ENCODE results near the gene ZDHHC11B.

Gene ZDHHC11B

DNA sequence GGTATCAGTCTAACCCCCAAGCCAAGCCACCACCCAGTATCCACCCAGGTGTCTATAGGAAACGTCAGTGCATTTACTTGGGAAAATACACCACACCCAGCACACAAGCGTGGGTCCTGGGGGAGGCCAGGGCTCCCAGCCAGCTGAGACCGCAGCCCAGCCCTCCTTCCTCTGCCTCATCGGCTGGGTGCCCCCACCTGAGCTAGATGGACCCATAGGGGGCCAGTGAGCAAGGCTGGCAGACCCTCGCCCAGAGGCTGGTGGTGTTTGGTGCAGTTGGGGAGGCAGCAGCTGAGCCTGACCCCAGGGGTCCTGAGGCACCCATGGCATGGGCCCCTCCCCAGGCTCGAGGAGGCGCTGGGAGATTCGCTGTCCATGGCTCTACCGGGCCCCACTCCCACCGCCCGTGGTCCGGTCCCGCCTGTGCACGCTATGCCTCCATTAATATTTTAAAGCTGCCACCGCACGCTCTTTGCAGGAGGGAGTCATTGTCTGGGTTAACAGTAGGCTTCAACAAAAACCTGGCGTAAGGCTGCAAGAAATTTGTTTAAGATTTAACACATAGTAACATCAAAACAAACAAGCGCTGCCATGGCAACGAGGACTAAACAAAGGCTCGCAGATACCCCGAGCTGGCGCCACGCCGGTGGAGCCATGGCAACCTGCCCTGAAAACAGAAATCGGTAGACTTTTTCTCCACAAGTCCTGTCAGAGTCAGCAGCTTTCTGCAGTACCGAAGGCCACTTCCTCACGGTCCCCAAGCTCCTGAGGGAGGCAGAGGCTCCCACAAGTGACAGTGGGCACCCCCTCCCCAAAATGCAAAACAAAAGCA is 112.0 kb downstream of the ZDHHC11B start (continued):
- TF ChIP-seq, protein P1, sequence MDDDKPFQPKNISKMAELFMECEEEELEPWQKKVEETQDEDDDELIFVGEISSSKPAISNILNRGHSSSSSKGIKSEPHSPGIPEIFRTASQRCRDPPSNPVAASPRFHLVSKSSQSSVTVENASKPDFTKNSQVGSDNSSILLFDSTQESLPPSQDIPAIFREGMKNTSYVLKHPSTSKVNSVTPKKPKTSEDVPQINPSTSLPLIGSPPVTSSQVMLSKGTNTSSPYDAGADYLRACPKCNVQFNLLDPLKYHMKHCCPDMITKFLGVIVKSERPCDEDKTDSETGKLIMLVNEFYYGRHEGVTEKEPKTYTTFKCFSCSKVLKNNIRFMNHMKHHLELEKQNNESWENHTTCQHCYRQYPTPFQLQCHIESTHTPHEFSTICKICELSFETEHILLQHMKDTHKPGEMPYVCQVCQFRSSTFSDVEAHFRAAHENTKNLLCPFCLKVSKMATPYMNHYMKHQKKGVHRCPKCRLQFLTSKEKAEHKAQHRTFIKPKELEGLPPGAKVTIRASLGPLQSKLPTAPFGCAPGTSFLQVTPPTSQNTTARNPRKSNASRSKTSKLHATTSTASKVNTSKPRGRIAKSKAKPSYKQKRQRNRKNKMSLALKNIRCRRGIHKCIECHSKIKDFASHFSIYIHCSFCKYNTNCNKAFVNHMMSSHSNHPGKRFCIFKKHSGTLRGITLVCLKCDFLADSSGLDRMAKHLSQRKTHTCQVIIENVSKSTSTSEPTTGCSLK (tag by site-specific recombination; IDR thresholded peaks at IDR 0.05): no peak
- TF ChIP-seq ZNF2 (tag by site-specific recombination; IDR thresholded peaks at IDR 0.05) (peak; percentile 67; the same call in 1 of the 2 replicates), SCRT2 (tag by site-specific recombination; IDR thresholded peaks at IDR 0.05) (no peak), KLF10 (tag by site-specific recombination; IDR thresholded peaks at IDR 0.05) (peak; percentile 16; the same call in 1 of the 2 replicates), BCL11A (tag by site-specific recombination; IDR thresholded peaks at IDR 0.05; ENCODE audit: low read depth) (no peak), ZNF514 (tag by site-specific recombination; IDR thresholded peaks at IDR 0.05) (no peak), ZNF561 (tag by site-specific recombination; IDR thresholded peaks at IDR 0.05; ENCODE audit: borderline replicate concordance) (no peak; the same call in 1 of the 2 replicates), ZNF600 (tag by site-specific recombination; IDR thresholded peaks at IDR 0.05) (0 out of 2 replicates have a peak, but pooled peaks have one; percentile 9), ZNF510 (tag by site-specific recombination; IDR thresholded peaks at IDR 0.05; ENCODE audit: insufficient replicate concordance) (no peak), GLI4 (tag by site-specific recombination; IDR thresholded peaks at IDR 0.05) (no peak), ZNF549 (tag by site-specific recombination; IDR thresholded peaks at IDR 0.05) (no peak), MYNN (tag by site-specific recombination; IDR thresholded peaks at IDR 0.05; ENCODE audit: borderline replicate concordance) (0 out of 2 replicates have a peak, but pooled peaks have one; percentile 38), KLF1 (tag by site-specific recombination; IDR thresholded peaks at IDR 0.05) (peak; percentile 79)
- TF ChIP-seq, protein P2, sequence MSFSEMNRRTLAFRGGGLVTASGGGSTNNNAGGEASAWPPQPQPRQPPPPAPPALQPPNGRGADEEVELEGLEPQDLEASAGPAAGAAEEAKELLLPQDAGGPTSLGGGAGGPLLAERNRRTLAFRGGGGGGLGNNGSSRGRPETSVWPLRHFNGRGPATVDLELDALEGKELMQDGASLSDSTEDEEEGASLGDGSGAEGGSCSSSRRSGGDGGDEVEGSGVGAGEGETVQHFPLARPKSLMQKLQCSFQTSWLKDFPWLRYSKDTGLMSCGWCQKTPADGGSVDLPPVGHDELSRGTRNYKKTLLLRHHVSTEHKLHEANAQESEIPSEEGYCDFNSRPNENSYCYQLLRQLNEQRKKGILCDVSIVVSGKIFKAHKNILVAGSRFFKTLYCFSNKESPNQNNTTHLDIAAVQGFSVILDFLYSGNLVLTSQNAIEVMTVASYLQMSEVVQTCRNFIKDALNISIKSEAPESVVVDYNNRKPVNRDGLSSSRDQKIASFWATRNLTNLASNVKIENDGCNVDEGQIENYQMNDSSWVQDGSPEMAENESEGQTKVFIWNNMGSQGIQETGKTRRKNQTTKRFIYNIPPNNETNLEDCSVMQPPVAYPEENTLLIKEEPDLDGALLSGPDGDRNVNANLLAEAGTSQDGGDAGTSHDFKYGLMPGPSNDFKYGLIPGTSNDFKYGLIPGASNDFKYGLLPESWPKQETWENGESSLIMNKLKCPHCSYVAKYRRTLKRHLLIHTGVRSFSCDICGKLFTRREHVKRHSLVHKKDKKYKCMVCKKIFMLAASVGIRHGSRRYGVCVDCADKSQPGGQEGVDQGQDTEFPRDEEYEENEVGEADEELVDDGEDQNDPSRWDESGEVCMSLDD (tag by site-specific recombination; IDR thresholded peaks at IDR 0.05): no peak
- TF ChIP-seq, protein P3, sequence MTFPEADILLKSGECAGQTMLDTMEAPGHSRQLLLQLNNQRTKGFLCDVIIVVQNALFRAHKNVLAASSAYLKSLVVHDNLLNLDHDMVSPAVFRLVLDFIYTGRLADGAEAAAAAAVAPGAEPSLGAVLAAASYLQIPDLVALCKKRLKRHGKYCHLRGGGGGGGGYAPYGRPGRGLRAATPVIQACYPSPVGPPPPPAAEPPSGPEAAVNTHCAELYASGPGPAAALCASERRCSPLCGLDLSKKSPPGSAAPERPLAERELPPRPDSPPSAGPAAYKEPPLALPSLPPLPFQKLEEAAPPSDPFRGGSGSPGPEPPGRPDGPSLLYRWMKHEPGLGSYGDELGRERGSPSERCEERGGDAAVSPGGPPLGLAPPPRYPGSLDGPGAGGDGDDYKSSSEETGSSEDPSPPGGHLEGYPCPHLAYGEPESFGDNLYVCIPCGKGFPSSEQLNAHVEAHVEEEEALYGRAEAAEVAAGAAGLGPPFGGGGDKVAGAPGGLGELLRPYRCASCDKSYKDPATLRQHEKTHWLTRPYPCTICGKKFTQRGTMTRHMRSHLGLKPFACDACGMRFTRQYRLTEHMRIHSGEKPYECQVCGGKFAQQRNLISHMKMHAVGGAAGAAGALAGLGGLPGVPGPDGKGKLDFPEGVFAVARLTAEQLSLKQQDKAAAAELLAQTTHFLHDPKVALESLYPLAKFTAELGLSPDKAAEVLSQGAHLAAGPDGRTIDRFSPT (tag by site-specific recombination; IDR thresholded peaks at IDR 0.05): no peak
- TF ChIP-seq, protein P4, sequence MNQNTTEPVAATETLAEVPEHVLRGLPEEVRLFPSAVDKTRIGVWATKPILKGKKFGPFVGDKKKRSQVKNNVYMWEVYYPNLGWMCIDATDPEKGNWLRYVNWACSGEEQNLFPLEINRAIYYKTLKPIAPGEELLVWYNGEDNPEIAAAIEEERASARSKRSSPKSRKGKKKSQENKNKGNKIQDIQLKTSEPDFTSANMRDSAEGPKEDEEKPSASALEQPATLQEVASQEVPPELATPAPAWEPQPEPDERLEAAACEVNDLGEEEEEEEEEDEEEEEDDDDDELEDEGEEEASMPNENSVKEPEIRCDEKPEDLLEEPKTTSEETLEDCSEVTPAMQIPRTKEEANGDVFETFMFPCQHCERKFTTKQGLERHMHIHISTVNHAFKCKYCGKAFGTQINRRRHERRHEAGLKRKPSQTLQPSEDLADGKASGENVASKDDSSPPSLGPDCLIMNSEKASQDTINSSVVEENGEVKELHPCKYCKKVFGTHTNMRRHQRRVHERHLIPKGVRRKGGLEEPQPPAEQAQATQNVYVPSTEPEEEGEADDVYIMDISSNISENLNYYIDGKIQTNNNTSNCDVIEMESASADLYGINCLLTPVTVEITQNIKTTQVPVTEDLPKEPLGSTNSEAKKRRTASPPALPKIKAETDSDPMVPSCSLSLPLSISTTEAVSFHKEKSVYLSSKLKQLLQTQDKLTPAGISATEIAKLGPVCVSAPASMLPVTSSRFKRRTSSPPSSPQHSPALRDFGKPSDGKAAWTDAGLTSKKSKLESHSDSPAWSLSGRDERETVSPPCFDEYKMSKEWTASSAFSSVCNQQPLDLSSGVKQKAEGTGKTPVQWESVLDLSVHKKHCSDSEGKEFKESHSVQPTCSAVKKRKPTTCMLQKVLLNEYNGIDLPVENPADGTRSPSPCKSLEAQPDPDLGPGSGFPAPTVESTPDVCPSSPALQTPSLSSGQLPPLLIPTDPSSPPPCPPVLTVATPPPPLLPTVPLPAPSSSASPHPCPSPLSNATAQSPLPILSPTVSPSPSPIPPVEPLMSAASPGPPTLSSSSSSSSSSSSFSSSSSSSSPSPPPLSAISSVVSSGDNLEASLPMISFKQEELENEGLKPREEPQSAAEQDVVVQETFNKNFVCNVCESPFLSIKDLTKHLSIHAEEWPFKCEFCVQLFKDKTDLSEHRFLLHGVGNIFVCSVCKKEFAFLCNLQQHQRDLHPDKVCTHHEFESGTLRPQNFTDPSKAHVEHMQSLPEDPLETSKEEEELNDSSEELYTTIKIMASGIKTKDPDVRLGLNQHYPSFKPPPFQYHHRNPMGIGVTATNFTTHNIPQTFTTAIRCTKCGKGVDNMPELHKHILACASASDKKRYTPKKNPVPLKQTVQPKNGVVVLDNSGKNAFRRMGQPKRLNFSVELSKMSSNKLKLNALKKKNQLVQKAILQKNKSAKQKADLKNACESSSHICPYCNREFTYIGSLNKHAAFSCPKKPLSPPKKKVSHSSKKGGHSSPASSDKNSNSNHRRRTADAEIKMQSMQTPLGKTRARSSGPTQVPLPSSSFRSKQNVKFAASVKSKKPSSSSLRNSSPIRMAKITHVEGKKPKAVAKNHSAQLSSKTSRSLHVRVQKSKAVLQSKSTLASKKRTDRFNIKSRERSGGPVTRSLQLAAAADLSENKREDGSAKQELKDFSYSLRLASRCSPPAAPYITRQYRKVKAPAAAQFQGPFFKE (tag by site-specific recombination; IDR thresholded peaks at IDR 0.05; ENCODE audit: borderline replicate concordance): no peak
- TF ChIP-seq, protein P5, sequence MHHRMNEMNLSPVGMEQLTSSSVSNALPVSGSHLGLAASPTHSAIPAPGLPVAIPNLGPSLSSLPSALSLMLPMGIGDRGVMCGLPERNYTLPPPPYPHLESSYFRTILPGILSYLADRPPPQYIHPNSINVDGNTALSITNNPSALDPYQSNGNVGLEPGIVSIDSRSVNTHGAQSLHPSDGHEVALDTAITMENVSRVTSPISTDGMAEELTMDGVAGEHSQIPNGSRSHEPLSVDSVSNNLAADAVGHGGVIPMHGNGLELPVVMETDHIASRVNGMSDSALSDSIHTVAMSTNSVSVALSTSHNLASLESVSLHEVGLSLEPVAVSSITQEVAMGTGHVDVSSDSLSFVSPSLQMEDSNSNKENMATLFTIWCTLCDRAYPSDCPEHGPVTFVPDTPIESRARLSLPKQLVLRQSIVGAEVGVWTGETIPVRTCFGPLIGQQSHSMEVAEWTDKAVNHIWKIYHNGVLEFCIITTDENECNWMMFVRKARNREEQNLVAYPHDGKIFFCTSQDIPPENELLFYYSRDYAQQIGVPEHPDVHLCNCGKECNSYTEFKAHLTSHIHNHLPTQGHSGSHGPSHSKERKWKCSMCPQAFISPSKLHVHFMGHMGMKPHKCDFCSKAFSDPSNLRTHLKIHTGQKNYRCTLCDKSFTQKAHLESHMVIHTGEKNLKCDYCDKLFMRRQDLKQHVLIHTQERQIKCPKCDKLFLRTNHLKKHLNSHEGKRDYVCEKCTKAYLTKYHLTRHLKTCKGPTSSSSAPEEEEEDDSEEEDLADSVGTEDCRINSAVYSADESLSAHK (tag by site-specific recombination; IDR thresholded peaks at IDR 0.05): peak; percentile 19; the same call in 1 of the 2 replicates
- TF ChIP-seq, protein P6, sequence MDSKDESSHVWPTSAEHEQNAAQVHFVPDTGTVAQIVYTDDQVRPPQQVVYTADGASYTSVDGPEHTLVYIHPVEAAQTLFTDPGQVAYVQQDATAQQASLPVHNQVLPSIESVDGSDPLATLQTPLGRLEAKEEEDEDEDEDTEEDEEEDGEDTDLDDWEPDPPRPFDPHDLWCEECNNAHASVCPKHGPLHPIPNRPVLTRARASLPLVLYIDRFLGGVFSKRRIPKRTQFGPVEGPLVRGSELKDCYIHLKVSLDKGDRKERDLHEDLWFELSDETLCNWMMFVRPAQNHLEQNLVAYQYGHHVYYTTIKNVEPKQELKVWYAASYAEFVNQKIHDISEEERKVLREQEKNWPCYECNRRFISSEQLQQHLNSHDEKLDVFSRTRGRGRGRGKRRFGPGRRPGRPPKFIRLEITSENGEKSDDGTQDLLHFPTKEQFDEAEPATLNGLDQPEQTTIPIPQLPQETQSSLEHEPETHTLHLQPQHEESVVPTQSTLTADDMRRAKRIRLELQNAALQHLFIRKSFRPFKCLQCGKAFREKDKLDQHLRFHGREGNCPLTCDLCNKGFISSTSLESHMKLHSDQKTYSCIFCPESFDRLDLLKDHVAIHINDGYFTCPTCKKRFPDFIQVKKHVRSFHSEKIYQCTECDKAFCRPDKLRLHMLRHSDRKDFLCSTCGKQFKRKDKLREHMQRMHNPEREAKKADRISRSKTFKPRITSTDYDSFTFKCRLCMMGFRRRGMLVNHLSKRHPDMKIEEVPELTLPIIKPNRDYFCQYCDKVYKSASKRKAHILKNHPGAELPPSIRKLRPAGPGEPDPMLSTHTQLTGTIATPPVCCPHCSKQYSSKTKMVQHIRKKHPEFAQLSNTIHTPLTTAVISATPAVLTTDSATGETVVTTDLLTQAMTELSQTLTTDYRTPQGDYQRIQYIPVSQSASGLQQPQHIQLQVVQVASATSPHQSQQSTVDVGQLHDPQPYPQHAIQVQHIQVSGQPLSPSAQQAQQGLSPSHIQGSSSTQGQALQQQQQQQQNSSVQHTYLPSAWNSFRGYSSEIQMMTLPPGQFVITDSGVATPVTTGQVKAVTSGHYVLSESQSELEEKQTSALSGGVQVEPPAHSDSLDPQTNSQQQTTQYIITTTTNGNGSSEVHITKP (tag by site-specific recombination; IDR thresholded peaks at IDR 0.05): peak; percentile 60
